ENCODE measurements around the gene MPPED1. TPM values are rescaled to one million over a fixed set of nuclear protein-coding genes. Genes with fewer than 3 reads are reported as not detected.

The MPPED1 gene
- total RNA-seq, 1 experiment from 2014 or later, result not detected

DNA sequence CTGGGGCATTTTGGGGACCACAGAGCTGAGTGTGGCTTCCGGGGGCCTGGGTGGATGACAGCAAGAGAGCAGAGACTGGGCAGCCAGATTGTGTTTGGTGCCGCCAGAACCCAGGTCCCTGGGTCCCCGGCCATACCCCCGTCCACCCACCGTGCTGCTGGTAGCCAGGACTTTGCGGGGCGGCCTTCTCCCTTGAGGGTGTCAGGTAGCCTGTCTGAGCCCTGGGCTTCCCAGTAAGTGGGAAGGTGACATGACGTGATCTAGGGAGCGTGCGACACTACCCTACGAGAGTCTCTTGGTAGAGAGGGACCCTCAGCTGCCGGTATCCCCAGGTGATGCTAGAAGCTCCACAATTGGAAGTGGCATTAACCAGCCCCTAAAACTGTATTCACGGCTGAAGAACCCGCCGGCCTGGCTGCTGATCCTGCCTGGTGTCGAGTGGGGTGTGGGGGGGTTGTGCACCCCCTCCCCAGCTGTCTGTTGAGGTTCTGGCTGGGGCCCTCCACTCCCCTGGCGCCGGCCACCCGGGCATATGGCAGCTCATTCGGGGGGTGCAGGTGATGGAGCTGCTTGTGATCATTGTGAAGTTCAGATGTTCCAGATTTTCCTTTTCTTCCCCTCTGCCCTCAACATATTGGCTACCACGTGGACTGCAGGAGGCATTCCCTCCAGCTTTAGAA is 66.9 kb downstream of the MPPED1 start:
- Mint-ChIP-seq H3K4me3 (ENCODE audit: low read depth, unreplicated experiment) (no peak overlapping the region), H3K27me3 (ENCODE audit: unreplicated experiment) (peaks cover 18% of the 10 kb centered on the region), H3K9me3 (ENCODE audit: low read depth, unreplicated experiment) (no peaks in the 10 kb centered on the region), H3K27ac (ENCODE audit: unreplicated experiment) (no peak overlapping the region), H3K36me3 (ENCODE audit: insufficient read depth, unreplicated experiment) (no peaks in the 10 kb centered on the region), H3K4me1 (ENCODE audit: low read depth, unreplicated experiment) (no peaks in the 10 kb centered on the region)
- CTCF ChIA-PET, result interaction anchor here (0.6 to 1.0 kb wide), 2 partner anchors 8 to 75 kb away, joined by 3 to 5 read pairs; no protein-coding TSS in a partner anchor
- no peak for TF ChIP-seq CTCF (IDR thresholded peaks at IDR 0.05; ENCODE audit: unreplicated experiment)
- DNase-seq, result no peak
- intact Hi-C loops (cut with micrococcal nuclease; ENCODE audit: unreplicated experiment), result no loop called here
- BruUV-seq (replicated peaks), result no TSS peak

DNA sequence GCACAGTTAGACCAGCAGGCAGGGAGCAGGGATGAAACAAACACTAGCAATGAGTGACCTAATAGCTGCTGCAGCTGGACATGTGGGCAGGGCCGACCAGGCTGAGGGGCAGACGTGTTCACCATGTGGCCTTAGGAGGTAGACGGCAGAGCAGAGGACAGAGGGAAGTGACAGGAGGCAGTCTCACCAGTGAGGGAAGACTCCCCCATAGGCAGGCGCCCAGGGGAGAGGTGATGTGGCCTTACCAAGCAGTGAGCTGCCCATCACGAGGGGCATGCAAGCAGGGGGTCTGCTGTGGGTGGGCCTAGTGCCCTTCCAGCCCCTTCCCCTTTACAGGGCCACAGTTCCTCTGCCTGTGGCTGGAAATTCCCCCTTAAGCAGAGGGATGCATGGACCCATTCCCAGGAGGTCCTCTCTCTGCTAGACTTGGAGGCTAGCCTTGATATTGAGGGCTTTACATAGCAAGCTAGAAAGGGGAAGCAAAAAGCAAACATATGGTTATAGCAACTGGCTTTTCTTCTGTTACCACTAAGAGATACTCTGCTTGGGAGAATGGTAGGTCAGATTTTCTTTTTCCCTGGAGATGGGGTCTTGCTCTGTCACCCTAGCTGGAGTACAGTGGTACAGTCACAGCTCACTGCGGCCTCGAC is 67.6 kb downstream of the MPPED1 start:
- no peaks in the 10 kb centered on the region for H3K9me3 Mint-ChIP-seq (ENCODE audit: low read depth, unreplicated experiment)
- no TSS peak for BruUV-seq (replicated peaks)
- H3K4me3 Mint-ChIP-seq (ENCODE audit: low read depth, unreplicated experiment), result no peak overlapping the region
- H3K36me3 Mint-ChIP-seq (ENCODE audit: insufficient read depth, unreplicated experiment), result no peaks in the 10 kb centered on the region
- DNase-seq, result no peak
- no peak for TF ChIP-seq CTCF (IDR thresholded peaks at IDR 0.05; ENCODE audit: unreplicated experiment)
- H3K27me3 Mint-ChIP-seq (ENCODE audit: unreplicated experiment), result peaks cover 18% of the 10 kb centered on the region
- H3K4me1 Mint-ChIP-seq (ENCODE audit: low read depth, unreplicated experiment), result no peaks in the 10 kb centered on the region
- H3K27ac Mint-ChIP-seq (ENCODE audit: unreplicated experiment), result no peak overlapping the region
- CTCF ChIA-PET, result interaction anchor here (0.6 to 1.0 kb wide), 2 partner anchors 9 to 75 kb away, joined by 3 to 5 read pairs; no protein-coding TSS in a partner anchor
- intact Hi-C loops (cut with micrococcal nuclease; ENCODE audit: unreplicated experiment), result no loop called here

DNA sequence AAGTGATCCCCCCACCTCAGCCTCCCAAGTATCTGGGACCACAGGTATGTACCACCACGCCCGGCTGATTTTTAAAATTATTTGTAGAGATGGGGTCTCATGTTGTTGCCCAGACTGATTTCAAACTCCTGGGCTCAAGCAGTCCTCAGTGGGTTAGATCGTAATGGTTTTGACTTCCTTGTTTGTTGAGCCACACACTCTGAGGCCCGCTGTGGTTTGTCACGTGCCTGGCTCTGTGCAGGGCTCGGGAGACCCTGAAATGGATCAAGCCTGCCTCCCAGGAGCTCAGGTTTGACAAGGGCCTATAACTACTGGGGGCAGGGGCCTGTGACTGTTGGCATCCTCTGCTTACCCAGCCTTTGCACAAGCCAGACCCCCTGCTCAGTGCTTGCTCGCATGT is 68.1 kb downstream of the MPPED1 start:
- BruUV-seq (replicated peaks), result no TSS peak
- H3K36me3 Mint-ChIP-seq (ENCODE audit: insufficient read depth, unreplicated experiment), result no peaks in the 10 kb centered on the region
- peaks cover 18% of the 10 kb centered on the region for H3K27me3 Mint-ChIP-seq (ENCODE audit: unreplicated experiment)
- no peaks in the 10 kb centered on the region for H3K9me3 Mint-ChIP-seq (ENCODE audit: low read depth, unreplicated experiment)
- no peak overlapping the region for H3K27ac Mint-ChIP-seq (ENCODE audit: unreplicated experiment)
- CTCF ChIA-PET, result no interaction called here
- intact Hi-C loops (cut with micrococcal nuclease; ENCODE audit: unreplicated experiment), result no loop called here
- TF ChIP-seq CTCF (IDR thresholded peaks at IDR 0.05; ENCODE audit: unreplicated experiment), result no peak
- no peaks in the 10 kb centered on the region for H3K4me1 Mint-ChIP-seq (ENCODE audit: low read depth, unreplicated experiment)
- H3K4me3 Mint-ChIP-seq (ENCODE audit: low read depth, unreplicated experiment), result no peak overlapping the region
- DNase-seq, result no peak

- CTCF ChIA-PET, result no interaction called here
- H3K27ac Mint-ChIP-seq (ENCODE audit: unreplicated experiment), result no peak overlapping the region
- TF ChIP-seq CTCF (IDR thresholded peaks at IDR 0.05; ENCODE audit: unreplicated experiment), result no peak
- no peaks in the 10 kb centered on the region for H3K4me1 Mint-ChIP-seq (ENCODE audit: low read depth, unreplicated experiment)
- intact Hi-C loops (cut with micrococcal nuclease; ENCODE audit: unreplicated experiment), result no loop called here
- no peaks in the 10 kb centered on the region for H3K36me3 Mint-ChIP-seq (ENCODE audit: insufficient read depth, unreplicated experiment)
- no TSS peak for BruUV-seq (replicated peaks)
- H3K4me3 Mint-ChIP-seq (ENCODE audit: low read depth, unreplicated experiment), result no peak overlapping the region
- H3K9me3 Mint-ChIP-seq (ENCODE audit: low read depth, unreplicated experiment), result no peaks in the 10 kb centered on the region
- DNase-seq, result no peak
- peaks cover 18% of the 10 kb centered on the region for H3K27me3 Mint-ChIP-seq (ENCODE audit: unreplicated experiment)
Measured at GRCh38 chr22:43481568-43482317, 69.9 kb downstream of the MPPED1 start.

Measured in Calu3 (cell line).